Ammon's horn (tissue), 1 donor: Measurements from ENCODE around the gene CHST11.
A peak's percentile ranks its signal among the peaks of the same experiment; 100 is the strongest.

Experiments
- DNase-seq: peaks from one replicate; pipeline ENCODE4 v3.0.0-alpha.2; 2016; ENCODE audit warnings: low spot score

Gene CHST11

GRCh38 chr12:104761611-104762010 is 304.9 kb downstream of the CHST11 start:
- no peak for DNase-seq

GRCh38 chr12:104763168-104763805 is 306.5 kb downstream of the CHST11 start:
- no peak for DNase-seq

DNA sequence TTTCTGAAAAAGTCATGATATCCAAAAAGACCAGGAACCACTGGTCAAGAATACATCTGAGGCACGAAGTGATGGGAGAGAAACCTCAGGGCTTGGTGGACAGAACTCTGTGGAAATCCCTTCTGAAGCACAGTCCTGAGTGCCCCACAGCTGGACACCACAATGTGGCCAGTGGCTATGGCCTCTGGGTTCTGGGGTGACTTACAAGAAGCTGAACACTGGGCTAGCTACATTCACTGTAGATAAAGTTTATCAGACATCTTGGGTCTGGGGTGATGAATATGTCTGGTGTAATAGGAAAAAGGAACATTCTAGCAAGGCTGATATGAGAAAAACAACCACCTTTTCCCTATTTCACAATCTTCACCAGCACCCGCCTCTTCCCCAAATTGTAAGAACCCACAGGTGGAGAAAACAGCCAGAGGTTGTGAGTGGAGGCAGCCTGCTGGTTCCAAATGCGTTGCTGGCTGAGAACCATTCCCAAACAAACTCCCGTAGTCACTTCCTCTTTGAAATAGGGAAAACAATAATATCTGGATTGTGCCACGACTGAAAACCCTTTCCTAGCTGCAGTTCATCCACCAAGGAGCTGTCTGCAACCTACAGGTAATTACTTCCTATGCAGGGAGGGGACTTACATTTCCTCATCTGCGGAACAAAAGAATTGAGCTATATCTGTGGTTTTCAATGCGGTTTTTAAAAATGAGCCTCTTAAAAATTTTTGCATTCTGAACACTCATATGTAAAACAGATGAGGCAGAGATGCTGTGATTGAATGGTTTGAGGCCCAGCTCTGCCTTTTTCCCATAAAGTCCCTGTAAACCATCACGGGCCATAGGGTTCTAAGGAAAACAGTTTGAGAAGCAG is 307.7 kb downstream of the CHST11 start:
- no peak for DNase-seq

GRCh38 chr12:104767261-104767660 is 310.5 kb downstream of the CHST11 start:
- DNase-seq, result no peak

DNA sequence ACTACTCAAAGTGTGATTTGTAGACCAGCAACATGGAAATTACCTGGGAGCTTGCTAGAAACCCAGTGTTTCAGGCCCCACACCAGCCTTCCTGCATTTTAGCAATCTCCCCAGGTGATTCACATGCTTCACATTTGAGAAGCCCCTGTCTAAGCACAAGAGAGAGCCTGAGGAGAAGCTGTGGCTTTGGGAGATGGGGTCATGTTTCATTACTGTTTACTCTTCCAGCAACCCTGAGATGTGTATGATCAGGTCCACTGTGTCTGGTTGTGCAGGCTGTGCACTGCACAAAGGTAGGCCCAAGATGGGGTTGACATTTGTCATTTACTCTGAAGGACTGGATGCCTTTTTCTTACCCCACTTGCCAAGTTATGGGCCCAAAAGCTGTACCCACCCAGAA is 311.3 kb downstream of the CHST11 start:
- no peak for DNase-seq

GRCh38 chr12:104769144-104769561 is 312.4 kb downstream of the CHST11 start:
- DNase-seq, result peak; percentile 11

DNA sequence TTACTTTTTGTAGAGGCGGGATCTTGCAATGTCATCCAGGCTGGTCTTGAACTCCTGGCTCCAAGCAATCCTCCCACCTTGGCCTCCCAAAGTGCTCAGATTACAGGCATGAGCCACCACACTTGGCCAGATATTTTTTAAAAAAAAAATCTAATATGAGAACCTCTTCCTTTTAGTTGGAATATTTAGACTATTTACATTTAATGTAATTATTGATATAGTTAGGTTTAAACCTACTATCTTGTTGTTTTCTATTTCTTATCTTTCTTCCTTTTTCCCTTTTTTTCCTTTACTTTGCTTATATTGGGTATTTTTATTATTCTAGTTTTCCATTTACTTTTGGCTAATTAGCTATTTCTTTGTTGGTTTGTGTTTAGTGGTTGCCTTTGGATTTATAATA is 315.6 kb downstream of the CHST11 start:
- no peak for DNase-seq

DNA sequence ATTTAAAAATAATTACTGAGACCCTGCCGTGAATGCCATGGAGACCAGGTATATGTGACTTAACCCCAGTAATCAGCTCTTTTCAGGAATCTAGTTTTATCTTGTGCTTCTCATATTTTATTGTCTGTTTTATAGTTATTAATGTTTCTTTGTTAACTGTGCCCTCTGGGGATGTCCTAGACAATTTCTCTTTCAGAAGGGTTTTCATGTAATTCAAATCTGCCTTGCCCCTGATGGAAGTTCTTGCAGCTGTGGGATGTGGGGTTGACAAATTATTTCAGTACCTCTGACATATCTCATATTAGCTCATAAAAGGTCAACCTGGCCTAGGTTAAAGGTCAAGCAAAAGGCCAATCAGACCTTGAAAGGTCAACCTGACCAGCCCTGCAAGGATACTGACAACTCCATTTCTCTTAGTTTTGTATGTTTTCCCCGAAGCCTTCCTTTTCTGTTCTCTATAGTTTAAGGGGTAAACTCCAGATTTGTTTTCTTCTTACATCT is 319.0 kb downstream of the CHST11 start:
- no peak for DNase-seq

DNA sequence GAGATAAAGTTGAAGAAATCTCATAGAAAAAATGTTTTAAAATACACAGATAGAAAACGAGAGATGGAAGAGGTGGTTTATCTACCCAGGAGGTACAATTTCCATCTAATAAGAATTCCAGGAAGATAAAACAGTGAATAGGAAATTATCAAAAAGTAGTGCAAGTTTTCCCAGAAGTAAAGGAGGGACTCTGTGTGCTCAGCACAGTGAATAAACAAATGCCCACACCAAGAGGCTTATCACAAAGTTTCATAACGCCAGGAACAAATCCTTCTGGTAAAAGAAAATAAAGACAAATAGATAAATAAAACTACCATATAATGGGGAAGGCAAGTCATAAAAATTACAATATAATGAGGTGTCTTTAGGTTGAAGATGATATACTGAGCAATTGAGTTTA is 322.4 kb downstream of the CHST11 start:
- DNase-seq, result no peak

- DNase-seq, result no peak
Observed at GRCh38 chr12:104782296-104782695, 325.5 kb downstream of the CHST11 start.

DNA sequence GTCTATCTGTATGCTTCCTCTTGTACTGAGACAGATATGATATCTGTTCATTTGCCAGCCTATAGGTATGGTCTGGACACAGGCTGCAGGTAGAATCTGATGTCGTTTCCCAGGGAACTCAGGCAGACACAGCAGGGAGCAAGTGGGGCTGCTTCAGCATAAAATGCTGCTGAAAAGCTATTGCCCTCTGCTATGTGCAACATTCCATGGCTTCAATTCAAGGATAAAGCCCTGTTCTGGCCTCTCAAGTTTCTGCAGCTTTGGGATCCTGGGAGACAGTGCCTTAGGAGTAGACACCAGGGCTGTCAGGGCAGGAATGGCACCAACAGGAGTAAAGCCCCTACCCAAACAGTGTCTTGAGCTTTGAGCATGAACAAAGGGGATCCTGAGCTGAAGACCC is 327.8 kb downstream of the CHST11 start:
- DNase-seq, result no peak

DNA sequence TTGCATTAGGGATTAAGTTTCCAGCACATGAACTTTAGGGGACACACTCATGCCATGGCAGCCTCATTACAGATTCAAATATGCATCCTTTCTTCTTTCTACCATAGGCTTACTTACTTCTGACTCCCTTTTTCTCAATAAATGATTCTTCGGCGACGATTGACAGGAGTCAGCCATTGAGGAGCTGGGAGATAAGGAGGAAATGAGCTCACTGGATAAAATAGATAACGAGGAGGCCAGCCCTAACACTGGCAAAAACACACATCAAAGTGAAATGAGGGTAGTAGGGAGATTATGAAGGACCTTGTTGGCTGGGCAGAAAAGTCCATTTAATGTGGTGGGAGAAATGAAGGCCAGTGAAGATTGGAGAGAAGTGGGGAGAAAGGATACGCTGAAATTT is 329.1 kb downstream of the CHST11 start:
- DNase-seq, result no peak

GRCh38 chr12:104786352-104786751 is 329.6 kb downstream of the CHST11 start:
- no peak for DNase-seq

GRCh38 chr12:104788840-104789271 is 332.1 kb downstream of the CHST11 start:
- peak; percentile 17 for DNase-seq

DNA sequence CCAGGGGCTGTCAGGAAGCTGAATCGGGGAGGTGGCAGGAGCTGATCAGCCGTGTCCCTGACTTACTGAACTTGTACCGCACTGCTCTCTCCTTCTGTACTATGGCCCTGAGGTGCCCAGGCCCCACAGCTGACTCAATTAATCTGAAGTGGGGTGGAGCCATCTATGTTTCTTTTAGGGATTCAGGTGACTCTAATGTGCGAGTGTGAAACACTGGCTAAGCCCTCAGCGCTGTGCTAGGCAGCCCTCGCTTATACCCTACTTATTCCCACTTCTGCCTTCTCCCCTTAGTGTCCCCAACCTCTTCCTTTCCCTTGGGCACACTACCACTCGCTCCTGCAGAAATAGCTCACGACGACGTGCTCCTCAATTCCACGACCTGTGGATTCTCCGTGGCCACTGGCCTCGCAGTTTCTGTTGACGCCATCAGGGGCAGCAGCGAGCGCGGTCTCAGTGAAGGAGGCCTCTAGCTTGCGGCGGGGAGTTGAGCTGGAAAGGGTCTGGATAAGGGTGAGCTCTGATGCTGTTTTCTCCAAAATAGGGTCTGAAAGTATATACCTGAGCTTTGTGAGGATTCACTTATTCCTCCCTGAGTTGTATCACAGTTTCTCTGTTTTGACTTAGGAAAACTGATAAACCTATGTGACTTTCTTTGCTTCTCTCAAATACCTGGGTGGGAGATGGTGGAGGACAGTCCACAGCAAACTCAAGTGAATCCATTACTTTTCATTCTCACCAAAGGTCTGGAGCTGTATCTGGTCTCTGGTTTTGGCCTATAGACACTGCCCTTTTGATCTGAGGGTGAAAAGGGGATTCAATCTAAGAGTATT is 333.8 kb downstream of the CHST11 start:
- DNase-seq, result peak; percentile 7

- DNase-seq, result peak; percentile 15
Observed at GRCh38 chr12:104792570-104792969, 335.8 kb downstream of the CHST11 start.

DNA sequence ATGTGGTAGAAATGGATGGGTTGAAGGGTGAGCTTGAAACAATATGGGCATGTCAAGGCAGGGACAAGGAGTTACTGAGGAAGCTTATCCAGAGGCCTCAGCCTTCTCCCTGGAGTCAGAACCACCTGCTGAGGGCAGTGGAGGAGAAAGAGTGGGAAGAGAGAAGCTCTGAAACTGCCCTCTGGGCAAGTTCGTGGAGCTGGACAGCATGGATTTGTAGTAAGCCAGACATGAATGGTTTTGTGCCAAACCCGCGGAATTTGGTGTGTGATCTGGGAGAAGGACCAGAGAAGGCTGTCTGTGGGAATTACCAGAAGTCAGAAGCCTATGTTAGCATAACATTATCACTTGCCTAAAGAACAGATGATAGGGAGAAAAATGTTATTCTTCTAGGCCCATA is 336.5 kb downstream of the CHST11 start:
- no peak for DNase-seq

DNA sequence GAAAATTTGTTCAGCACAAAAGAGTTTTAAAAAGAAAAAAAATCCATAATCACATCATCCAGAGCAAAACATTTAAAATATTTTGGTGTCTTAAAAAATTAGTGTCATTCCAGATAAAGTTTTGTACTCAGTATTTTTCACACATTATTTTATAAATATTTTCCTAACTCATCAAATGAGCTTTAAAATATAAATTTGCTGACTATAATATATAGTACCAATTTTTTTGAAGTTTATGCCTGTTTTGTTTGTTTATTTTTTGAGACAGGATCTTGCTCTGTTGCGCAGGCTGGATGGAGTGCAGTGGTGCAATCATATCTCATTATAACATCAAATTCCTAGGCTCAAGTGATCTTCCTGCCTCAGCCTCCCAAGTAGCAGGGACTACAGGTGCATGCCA is 337.2 kb downstream of the CHST11 start:
- no peak for DNase-seq

DNA sequence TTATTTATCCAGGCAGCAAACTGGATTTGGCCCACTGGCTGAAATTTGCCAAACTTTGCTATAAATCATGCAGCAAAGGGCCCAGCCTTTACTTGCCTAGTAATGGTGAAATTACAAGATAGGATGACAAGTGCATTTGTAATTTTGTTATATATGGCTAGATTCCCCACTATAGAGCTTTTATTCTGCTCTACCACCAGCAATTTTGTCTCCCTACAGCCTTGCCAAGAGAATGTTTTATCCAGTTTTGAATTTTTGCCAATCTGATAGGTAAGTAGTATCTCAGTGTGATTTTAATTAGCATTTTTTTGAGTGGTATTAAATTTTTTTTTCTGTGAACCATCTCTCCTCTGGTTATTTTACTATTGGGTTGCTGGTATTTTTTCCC is 339.7 kb downstream of the CHST11 start:
- no peak for DNase-seq

DNA sequence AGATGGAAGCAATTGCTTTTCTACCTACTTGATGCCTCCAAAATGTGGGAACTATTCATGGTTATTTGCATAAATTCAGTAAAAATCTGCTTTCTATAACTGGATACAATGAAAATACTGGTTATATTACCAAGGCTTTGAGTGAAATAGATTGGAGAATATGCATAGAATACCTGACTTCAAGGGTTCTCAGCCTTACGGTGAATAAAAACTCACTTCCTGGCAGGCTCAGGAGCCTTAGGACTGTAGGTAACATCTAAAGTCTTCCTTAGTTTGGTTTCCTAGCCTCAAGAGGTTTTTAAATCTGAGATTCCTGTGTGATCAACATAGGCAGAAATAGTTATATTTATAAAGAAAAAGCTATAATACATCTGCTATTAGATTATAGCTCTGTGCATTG is 342.7 kb downstream of the CHST11 start:
- DNase-seq, result no peak

DNA sequence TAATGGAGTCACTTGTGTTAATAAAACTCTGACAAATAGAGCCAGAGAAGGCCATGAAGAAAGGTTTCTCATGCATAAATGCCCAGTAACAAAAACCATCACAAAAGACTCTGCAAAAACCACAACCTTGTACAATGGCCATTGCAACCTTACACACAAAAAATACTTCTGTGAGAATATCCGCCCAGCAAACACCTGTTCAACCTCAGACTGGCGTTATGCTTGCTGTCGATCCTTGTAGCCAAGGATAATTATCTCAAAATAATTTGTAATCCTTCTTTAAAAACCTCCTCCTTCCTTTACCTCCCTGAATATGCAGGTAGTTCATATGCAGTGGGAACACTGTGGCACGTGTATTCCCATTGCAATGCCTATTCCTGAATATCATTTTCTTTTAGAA is 344.3 kb downstream of the CHST11 start:
- no peak for DNase-seq

DNA sequence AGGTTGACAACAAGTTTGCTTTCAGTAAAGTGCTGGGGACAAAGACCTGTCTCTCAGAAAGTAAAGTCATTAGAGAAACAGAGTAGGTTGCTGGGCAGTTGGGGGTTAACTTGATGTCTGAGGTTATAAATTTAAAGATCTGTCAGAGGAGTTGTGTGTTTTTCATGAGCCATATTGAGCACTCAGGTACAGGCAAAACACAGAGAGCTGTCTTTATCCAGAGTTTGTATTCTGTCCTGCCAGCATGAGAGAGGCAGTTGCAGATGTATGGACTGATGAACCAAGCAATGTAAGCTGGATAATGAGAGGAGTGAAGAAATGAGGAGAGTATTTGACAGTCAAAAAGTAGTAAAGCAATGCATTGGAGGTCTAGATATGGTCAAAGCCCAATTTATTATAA is 344.7 kb downstream of the CHST11 start:
- DNase-seq, result no peak

DNA sequence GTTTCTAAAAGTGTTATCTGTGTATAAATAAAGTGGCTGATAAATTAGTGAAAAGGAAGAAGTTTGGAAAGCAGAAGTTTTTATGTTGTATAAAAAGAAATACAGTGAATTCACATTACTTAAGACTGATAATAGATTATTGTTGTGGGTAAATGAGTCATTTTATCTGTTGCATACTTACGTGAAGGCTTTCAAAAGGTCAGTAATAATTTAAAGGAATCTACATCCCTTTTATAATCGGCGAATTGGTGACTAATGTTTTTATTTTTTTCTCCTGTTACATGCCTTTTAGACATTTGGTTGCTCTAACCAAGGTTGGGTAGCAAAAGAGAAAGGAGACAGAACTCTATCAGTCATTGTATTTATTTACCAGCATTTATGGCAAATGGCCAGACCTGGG is 345.5 kb downstream of the CHST11 start:
- DNase-seq, result no peak
